Measurements from ENCODE around the gene B9D2.

B9D2 gene

GRCh38 chr19:41308450-41309179, 55.3 kb downstream of the B9D2 start:
- DNase-seq = no peak

- no peak for DNase-seq
Observed at GRCh38 chr19:41307954-41308449, 55.9 kb downstream of the B9D2 start.

DNA sequence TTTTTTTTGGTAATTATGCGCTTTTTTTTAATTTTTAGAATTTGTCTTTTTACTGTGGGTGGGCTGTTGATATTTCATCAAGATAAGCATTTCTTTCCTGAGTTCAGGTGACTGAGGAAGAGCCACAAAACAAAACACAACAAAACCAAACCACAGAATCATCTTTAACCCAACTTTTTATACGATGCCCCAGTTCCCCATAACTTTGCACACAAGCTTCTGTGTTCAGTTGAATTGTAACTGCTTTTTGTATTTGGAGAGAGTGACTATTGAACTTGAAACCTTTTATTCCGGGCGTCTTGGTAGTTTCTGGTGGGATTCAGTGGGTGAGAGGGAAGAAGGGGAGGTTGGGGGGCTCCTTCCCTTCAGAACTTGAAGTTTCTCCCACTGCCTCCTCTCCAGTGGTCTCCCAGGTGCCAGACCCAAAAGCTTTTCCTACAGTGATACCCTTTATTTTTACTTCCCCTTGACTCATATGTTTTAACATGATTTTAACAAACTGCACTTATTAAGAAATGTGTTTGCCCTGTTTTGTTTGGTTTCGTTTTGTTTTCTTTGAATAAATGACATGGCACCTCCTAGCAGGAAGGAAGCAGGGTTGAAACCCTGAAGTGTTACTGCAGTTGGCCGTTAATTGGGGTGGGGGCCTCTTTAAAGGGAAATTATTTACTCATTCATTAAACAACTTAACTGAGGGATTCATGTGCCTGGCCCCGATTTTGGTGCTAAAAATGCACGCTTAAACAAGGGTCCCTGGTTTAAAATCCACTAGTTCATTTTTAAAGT, 56.7 kb downstream of the B9D2 start:
- DNase-seq = no peak

- no peak for DNase-seq
Observed at GRCh38 chr19:41305927-41306793, 57.8 kb downstream of the B9D2 start.

GRCh38 chr19:41304706-41305483, 59.1 kb downstream of the B9D2 start:
- no peak for DNase-seq

All from activated gamma-delta T cell (primary cell).